Tibial nerve (tissue), 4 donors: Measurements from ENCODE around the gene ATP5MC2. TPM values are rescaled to one million over a fixed set of nuclear protein-coding genes. Genes with fewer than 3 reads are reported as not detected.

Experiments used
- DNase-seq, 2 donors: peaks; one replicate each; pipeline ENCODE4 v3.0.0-alpha.2; 2019; ENCODE audit warnings: low spot score in 2 of 2
- H3K27ac ChIP-seq, 4 donors: fragments of 200-600 bp; sonication (generic) in 3 of 4; one replicate each; pipeline ENCODE4 v1.5.1; 2017 to 2019; ENCODE audit warnings: mild to moderate bottlenecking in 1 of 4
- H3K27me3 ChIP-seq, 2 donors: fragments of 200-600 bp; sonication (generic) in 1 of 2; one replicate each; pipeline versions ENCODE4 v1.5.1 to v1.6.0; 2017 to 2019
- H3K36me3 ChIP-seq, 3 donors: fragments of 200-600 bp; sonication (generic); one replicate each; pipeline ENCODE4 v1.5.1; 2018 to 2019
- H3K4me1 ChIP-seq, 4 donors: fragments of 200-600 bp; sonication (generic) in 3 of 4; one replicate each; pipeline ENCODE4 v1.5.1; 2017 to 2019
- H3K4me3 ChIP-seq, 4 donors: fragments of 200-600 bp; sonication (generic) in 3 of 4; one replicate each; pipeline ENCODE4 v1.5.1; 2017 to 2019; ENCODE audit warnings: mild to moderate bottlenecking in 1 of 4, moderate library complexity in 1 of 4
- H3K9me3 ChIP-seq, 4 donors: fragments of 200-600 bp; sonication (generic) in 3 of 4; one replicate each; pipeline ENCODE4 v1.5.1; 2017 to 2019
- CTCF ChIP-seq, 5 experiments: fragments of 200-600 bp in 3 of 5; fragments of 450-650 bp in 2 of 5; sonication (generic) in 3 of 5; IDR thresholded peaks; one replicate each; pipeline ENCODE4 v1.5.1; 2016 to 2019; ENCODE audit warnings: antibody characterized with exemption in 5 of 5, mild to moderate bottlenecking in 3 of 5, moderate library complexity in 2 of 5
- EP300 ChIP-seq, 2 donors: sonication (generic); formaldehyde crosslinking; IDR thresholded peaks; one replicate each; pipeline ENCODE4 v1.6.1; 2017; ENCODE audit warnings: antibody characterized with exemption in 2 of 2, mild to moderate bottlenecking in 1 of 2
- POLR2A ChIP-seq, 2 donors: fragments of 450-650 bp; IDR thresholded peaks; one replicate each; pipeline ENCODE4 v1.6.1; 2017; ENCODE audit warnings: antibody characterized with exemption in 2 of 2, mild to moderate bottlenecking in 2 of 2, moderate library complexity in 2 of 2
- WGBS, 2 donors: methylation state at CpG; one replicate each; pipeline ENCODE4 v1.1.5; 2018; 5-methylcytosine and 5-hydroxymethylcytosine counted together
- total RNA-seq, 4 donors: library from RNA; depleted of rRNA; stranded (reverse); fragments of >200 nt; gene quantifications; one replicate each; pipeline ENCODE4 v1.1.0, GENCODE V29; 2016

ATP5MC2 gene
- total RNA-seq, 4 donors from 2014 or later = 191 to 223 (median 208) TPM

GRCh38 chr12:53699678-53700025, 23.8 kb upstream of the ATP5MC2 start:
- Histone ChIP-seq H3K36me3 (no peaks in the 10 kb centered on the region), H3K27me3 (peaks cover 2 to 95% of the 10 kb centered on the region in 2 donors), H3K4me1 (peaks cover 0 to 29% (median 20%) of the 10 kb centered on the region in 4 donors), H3K27ac (no peak overlapping the region), H3K9me3 (no peaks in the 10 kb centered on the region), H3K4me3 (no peak overlapping the region)
- 16 to 26% methylated on average over 5 of the region's 5 CpGs for WGBS, 2 donors
- no peak for DNase-seq
- TF ChIP-seq CTCF (IDR thresholded peaks at IDR 0.05) = no peak
- no peak for TF ChIP-seq EP300 (IDR thresholded peaks at IDR 0.05)
- no peak for TF ChIP-seq POLR2A (IDR thresholded peaks at IDR 0.05)

GRCh38 chr12:53698948-53699677, 23.2 kb upstream of the ATP5MC2 start:
- peaks cover 0 to 30% (median 21%) of the 10 kb centered on the region in 4 donors for H3K4me1 ChIP-seq
- no peak overlapping the region for H3K4me3 ChIP-seq
- no peaks in the 10 kb centered on the region for H3K9me3 ChIP-seq
- no peak for DNase-seq
- TF ChIP-seq POLR2A (IDR thresholded peaks at IDR 0.05) (no peak), CTCF (IDR thresholded peaks at IDR 0.05) (no peak), EP300 (IDR thresholded peaks at IDR 0.05) (no peak)
- WGBS, 2 donors = 66 to 73% methylated on average over 3 of the region's 3 CpGs
- peaks cover 2 to 95% of the 10 kb centered on the region in 2 donors for H3K27me3 ChIP-seq
- no peaks in the 10 kb centered on the region for H3K36me3 ChIP-seq
- H3K27ac ChIP-seq = no peak overlapping the region

DNA sequence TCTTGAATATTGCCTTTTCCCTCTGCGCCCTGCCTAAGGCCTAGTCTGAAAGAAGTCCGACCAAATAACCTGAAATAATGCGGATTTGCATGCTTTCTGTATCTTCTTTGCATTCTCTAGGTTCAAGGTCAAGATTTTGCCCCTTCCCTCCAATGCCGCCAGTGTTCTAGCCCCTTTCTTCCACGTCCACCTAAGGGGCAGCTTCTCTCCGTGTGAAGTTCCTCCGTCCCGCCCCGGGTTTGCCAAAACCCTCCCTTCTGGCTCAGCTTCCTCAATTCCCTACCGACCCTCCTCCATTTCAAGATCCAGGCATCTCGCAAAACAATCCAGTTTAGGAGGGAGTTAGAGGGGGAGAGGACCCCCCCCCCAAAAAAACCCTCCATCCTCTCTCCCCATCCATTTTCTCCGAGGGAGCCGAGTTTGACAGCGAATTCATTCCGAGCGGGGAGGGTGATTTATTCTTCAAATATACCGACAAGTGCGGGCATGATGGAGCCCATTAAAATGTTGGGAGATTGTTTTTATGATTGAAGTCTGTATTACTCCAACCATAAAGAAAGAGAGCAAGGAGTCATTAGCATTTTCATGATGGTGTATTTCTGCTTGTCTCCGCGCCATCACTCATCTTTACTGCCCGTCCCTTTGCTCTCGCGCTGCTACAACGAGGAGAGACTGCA, 20.9 kb upstream of the ATP5MC2 start:
- Histone ChIP-seq H3K9me3 (no peaks in the 10 kb centered on the region), H3K36me3 (no peaks in the 10 kb centered on the region), H3K27me3 (peaks cover 2 to 94% of the 10 kb centered on the region in 2 donors), H3K4me1 (peaks cover 0 to 28% (median 21%) of the 10 kb centered on the region in 4 donors), H3K4me3 (peak overlapping the region in 2 of 4 donors; percentile 13 to 22), H3K27ac (no peak overlapping the region)
- TF ChIP-seq CTCF (IDR thresholded peaks at IDR 0.05) (no peak), POLR2A (IDR thresholded peaks at IDR 0.05) (no peak), EP300 (IDR thresholded peaks at IDR 0.05) (no peak)
- no peak for DNase-seq
- 37 to 41% methylated on average over 24 of the region's 24 CpGs for WGBS, 2 donors

DNA sequence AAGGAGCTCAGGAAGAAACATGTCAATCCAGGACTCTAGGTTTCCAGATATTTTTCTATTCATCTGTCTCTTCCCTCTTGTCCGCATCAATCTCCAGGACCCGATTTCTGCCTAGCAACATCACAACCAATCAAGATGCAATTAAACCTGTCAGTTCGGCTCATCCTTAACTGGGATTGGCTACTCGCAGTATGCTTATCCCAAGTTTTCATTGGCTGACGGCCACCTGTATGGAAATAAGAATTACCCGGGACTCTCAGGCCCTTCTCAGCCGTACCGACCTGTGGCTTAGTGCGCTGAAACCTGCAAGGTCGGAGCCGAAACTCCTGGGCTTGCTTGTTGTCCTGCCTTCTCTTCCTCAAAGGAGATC, 20.4 kb upstream of the ATP5MC2 start:
- peak overlapping the region in 2 of 4 donors; percentile 13 to 22 for H3K4me3 ChIP-seq
- TF ChIP-seq POLR2A (IDR thresholded peaks at IDR 0.05) (no peak), EP300 (IDR thresholded peaks at IDR 0.05) (no peak), CTCF (IDR thresholded peaks at IDR 0.05) (no peak)
- no peak overlapping the region for H3K27ac ChIP-seq
- no peaks in the 10 kb centered on the region for H3K9me3 ChIP-seq
- H3K27me3 ChIP-seq = peaks cover 2 to 96% of the 10 kb centered on the region in 2 donors
- peak in 1 of 2 donors; percentile 54 for DNase-seq
- H3K36me3 ChIP-seq = no peaks in the 10 kb centered on the region
- WGBS, 2 donors = 6% methylated on average over 11 of the region's 11 CpGs
- H3K4me1 ChIP-seq = peaks cover 0 to 28% (median 20%) of the 10 kb centered on the region in 4 donors
